HG03103 (cell line): ENCODE measurements around the gene TCF3.

Experiments
- ATAC-seq: cut with Tn5 transposase; IDR thresholded peaks from one replicate; pipeline ENCODE4 v1.9.1; 2021; ENCODE audit warnings: low read depth; ENCODE audit not compliant: unreplicated experiment

Gene TCF3

DNA sequence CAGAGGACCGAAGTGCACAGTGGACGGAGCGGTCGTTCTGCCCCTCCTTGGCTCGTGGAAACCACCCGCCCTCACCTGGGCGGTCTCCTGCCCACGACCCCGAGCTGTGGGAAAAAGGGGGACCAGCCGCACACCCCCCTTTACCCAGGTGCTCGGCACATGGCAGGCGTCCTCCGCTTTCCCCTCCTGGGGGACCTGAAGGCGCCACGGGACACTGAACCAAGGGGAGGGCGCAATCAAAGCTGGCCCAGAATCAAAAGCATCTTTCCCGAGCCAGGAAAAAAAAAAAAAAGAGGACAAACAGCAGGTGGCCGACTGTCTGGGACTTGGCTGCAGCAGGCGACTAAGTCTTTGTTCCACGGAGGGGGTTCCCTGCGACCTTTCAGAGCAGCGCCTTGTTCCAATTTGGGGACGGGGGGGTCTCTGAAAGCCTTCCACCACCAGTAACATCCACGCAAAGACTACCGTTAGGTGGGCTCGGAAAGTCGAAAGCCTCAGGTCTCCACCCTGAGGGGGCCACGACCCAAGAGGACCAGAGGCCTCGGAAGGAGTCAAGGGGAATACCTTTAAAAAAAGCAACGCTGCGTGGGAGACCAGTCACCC is 60.9 kb downstream of the TCF3 start:
- no peak for ATAC-seq

DNA sequence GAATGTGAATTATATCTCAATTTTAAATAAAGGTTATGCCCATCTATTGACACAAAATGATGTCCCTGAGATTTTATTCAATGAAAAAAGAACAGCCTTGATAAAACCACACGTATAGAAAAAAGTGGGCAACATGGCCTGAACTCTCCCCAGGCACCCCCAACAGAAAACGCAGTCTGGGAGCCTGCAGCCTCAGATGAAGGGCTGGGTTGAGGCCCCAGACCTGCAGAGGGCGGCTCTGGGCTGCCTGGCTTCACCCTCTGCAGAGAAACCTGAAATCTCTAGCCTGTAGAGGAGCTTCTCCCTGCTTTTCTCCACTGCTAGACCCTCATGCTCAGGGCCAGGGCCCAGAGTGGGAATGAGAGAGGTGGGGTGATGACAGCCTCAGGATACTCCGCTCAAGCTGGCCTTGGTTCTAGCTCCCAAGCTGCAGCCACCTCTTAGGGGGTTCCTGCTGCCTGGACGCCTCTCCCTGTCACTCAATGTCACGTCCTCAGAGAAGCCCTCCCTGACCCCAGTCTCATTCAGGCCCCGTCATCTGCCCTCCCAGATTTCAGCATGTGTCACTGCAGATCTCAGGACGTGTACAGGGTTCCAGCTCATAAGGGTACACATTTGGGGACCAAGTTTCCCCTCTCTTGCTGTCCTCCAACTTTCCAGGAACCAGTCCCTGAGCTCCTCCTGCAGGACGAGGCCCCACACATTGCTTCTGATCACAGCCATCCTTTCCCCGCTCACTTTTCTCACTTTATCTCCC is 61.6 kb downstream of the TCF3 start:
- no peak for ATAC-seq

DNA sequence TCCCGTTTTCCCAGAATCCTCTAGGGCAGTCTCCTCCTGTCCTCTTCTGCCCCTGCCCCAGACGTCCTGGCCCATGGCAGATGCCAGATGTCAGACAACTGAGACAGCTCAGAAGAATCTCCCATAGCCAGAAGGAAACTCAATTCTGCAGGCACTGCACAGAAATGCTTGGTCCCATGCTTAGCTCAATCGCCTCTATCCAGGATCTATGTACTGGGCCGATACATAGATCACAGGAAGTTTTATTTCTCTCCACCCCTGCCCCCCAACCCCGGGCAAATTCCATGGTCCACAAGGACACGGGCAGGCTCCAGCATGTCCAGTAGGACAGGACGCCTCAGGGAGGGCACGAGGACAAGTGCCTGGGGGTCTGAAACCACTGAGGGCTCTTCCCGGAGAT is 64.5 kb downstream of the TCF3 start:
- ATAC-seq: no peak

DNA sequence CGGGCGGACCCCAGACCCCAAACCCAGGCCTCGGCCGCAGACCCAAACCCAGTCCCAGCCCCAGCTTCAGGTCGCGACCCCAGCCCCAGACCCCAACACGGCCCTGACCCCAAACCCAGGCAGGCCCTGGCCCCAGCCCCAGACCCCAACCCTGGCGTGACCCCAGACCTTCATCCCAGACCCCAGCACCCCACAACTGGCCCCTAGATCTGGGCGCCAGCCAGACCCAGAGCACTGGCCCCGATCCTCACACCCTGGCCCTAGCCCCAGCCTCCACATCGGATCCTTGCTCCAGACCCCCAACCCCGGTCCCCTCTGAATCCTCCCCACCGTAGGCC is 67.2 kb downstream of the TCF3 start:
- no peak for ATAC-seq

DNA sequence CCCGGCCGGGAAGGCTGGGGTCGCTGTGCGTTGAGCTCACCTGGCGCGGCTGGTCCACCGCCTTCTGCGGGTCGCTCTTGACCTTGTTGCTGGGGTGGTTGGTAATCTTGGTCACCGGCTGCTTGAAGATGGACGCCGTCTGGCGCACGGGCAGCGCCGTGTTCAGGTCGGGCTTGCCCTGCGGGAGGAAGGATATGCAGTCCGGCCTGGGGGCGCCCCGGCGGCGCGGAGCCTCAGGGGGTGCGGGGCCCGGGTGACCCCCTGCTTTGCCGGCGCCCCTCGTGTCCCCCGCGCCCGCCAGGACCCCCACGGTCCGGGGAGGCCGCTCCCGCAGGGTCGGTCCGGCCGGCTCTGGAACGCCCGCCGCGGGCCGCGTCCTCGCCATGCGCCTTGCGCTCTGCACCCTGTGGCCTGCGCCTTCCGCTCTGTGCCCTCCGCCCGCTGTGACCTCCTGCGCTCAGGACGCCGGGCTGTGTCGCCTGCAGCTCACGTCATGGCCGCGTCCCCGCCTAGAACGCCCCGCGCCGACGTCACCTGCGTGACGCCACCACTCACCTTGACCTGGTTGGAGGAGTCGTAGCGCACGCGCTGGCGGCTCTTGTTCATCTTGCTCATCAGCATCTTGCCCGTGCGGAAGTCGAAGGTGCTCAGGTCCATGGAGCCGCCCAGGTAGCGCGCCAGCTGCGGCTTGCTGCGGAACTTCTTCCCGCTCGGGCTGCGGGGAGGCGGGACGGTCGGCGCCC is 67.7 kb downstream of the TCF3 start:
- ATAC-seq: no peak

DNA sequence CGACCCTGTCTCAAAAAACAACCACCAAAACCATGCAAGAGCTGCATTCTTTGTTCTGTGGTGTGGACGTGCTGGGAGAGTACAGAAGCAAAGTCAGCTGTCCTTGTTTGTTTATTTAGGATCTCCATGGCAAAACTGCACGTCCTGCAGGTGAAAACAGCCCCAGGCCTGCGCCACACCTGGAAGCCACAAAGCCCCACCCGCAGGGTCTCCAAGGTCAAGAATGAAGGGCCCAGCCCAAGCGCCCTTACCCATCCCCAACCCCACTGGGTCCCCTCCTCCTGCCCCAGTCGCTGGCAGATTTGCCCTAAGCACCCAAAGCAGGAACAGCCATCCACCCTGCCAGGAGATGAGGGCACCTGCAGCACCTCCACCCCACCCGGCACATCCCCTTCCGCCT is 70.2 kb downstream of the TCF3 start:
- no peak for ATAC-seq

DNA sequence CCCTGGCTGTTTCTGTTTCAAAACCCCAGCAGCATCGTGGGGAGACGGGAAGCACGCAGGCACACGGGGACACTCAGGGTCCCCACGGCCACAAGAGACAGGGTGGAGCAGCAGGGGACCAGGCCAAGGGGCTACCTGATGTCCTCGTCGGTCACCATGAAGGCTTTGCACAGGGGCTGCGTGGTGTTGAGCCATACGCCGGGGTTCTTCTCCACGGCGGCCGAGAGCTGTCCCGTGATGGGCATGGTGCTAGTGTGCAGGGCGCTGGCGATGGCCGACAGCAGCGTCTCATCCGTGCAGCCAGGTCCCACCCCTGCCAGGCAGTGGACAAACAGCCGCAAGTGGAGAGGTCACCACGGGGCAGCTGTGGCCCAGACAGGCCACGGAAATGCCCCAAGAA is 71.5 kb downstream of the TCF3 start:
- ATAC-seq: no peak

DNA sequence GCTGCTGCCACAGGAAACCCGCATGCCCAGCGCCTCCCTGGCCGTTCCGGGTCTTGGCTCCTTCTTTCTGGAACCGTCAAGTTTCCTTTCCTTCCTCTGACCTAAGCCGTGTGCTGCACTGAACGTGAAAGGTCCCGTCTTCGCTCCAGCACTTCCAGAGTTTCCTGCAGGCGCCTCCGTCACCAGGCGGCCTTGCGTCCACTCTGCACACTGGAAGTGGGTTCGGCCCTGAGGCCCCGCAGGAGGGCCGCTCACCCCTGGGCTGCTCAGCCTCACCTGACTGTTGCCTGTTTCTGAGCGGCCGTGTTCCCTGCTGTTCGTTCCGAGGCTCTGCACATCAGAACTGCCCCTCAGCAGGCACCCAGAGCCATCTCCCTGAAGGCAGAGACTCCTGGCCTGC is 72.0 kb downstream of the TCF3 start:
- no peak for ATAC-seq

DNA sequence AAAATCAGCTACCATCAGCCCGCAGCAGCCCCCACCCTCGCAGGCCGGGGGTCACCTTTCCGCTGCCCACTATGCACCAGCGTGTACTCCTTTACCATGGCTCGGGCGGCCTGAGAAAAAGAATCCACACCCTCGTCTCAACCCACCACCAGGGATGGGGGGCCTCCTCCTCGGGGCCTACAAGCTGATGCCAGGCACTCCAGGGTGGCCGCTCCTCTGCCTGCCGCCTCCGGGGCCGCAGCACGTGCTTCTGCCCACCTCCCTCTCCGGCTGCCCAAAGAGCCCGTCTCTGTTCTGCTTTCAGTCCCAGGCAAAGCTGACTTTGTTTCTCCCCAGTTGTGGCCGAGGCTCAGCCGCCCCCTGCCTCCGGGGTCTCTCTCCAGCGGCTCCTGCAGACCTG is 73.2 kb downstream of the TCF3 start:
- ATAC-seq: no peak

DNA sequence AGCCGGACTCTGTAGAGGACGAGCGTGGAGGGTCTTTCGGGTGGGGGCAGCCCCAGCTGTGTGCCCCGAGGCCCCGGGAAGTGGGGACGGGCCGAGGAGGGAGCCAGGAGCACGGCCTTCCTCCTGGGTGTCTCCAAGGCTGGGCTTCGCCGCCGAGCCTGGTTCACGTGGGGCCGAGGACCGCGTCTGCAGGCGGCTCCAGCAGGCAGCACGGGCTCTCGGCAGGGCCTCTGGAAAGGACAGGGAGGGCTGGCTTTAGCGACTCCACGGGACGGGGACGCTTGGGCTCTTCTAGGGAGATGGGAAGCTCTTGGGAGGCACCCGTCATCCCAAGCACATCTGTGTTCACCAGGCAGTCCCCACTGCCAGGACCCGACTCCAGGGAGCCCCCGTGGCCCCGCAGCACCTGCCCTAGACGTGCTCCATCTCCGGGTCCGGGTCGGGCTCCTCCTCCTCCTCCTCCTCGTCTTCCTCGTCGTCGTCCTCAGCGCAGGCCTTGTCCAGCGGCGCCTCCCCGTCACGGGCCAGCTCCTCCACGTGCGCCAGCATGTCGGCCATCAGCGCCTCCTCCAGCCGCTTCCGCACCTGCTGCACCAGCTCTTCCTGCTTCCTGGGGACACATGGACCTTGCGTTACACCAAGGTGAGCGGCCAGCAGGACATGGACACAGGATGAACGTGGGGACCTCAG is 74.3 kb downstream of the TCF3 start:
- ATAC-seq: no peak

DNA sequence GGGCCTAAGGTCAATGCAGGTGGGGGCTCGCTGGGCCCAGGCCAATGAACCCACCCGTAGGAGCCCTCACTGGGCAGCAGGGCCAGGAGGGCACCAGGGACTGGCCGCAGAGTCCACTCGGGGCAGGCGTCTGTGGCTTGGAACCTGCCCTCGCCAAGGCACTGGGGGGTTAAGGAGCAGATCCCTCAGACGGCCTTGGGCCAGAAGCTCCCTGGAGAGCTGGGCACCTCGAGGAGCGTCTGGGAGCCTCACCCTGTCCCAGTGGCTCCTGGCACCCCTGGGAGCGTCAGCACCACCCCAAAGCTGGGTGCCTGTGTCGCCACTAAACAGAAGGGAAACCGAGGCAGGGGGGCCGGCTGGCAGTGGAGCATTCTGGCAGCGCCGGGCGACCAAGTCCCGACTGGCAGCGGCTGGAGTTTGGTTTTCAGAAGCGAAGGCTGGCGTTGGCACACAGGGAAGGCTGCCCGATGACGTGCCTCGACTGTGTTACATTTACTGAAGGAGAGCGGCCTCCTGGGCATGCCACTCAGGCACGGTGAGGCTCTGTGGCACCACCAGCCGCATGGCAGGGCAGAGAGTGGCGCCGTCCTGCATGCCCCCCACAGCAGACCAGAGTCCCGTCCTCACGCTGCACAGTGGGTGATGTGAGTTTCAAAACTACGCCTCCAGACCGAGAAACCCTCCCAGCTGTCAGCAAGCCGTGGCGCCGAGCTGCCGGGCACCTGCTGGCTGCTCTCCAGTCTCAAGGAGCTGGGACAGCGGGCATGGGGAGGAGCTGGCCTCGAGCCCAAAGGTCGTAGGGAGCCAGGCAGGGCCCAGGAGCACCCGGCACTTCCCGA is 75.1 kb downstream of the TCF3 start:
- no peak for ATAC-seq

DNA sequence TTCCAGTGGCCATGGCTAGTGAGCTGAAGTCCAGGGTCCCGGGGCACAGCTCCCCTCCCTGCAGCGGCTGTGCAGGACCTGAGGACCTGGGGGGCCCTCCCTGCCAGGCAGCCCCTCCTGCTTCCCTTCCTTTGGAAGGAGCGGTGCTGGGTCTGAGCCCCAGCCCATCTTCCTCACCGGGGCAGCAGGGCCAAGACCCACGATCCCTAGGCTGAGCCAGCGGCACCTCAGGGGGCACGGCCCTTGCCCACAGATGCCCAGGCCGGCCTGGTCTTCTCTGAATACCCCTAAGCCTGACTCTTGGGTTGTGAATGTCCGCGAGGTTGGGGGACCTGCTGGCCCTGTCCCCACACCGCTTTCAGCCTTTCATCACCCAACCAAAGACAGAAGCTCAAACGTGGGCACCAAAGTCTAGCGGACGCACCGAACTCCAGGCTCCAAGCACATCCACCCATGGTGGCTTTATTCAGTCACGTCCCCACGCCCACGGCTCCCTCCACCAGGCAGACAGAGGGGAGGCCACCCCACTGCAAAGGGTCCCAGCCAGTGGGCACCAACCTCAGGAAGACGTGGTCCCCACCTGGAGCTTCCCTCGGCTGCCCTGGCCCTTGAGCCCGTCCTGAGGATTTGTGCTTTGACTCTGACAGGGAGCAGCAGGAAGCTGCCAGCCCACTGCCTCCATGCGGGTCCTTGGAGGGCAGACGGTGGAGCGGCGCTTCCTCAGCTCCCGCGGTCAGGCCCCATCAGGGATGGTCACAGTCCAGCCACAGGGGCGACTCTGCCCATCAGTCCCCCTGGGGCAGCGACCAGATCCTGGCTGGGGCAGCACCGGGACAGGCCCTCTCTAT is 75.9 kb downstream of the TCF3 start:
- no peak for ATAC-seq

DNA sequence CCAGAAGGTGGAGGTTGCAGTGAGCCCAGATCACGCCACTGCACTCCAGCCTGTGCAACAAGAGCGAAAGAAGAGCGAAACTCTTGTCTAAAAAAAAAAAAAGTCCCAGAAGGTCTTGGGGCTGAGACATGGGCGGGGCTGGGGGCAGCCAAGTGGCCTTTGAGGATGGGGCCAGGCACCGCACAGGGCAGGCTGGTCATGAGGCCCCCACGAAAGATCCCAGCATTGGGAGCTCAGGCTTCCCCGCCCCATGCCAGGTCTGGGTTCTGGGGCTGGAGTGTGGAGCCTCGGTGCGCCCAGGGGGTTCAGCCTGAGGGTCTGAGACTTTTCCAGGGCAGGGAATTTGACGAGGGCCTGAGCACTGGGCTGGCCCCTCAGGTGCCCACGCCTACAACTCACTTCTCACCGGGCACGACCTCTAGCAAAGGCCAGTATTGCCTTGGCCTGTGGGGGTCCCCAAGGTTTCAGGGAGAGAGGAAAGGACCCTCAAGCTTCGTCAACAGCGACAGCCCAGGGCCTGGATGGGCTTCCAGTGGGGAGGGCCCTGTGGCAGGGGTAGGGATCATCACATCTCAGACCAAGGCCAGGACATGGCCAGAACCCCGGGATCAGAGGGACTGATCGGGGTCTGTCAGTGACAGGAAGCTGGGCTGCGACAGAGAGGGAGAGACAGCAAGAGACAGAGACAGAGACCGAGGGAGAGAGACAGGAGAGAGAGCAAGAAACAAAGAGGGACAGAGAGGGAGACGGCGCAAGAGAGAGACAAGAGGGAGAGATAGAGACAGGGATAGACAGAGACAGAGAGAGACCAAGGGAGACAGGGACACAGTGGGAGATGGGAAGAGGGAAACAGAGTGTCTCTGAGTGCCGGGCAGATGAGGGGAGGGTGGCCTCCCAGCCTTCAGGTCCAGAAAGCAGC is 76.8 kb downstream of the TCF3 start:
- ATAC-seq: no peak

DNA sequence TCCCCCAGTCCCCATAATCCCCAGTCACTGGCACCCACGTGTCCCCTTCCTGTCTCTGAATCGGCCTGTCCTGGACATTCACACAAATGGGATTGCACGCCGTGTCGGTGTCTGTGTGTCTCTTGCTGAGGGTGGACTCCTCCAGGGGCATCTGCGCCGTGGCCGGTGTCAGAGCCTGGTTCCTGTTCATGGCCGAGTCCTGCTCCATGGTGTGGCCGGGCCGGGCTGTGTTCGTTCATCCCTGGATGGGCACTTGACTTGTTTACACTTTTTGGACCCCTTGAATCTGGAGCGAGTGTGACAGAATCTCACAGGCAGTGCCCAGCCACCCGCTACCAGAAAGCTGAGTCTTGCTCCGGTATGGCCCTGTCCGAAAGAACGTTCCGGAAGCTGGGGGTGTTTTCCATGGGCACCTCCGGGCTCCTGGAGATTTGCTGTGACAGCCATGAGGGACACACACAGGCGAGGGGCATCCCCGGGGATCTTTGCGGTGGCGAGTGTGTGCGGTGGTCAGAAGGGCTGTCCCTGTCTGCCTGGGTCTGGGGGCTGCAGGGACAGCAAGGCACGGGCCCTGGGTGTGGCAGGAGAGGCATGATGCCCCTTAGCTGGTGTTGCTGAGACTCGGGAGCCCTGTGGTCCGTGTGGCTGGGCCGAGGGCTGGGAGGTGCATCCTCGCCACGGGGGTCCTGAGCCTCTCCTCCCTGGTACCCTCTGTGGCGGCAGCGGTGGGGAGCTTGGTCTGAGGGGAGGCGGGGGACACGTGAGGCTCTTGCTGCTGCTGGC is 77.9 kb downstream of the TCF3 start:
- ATAC-seq: no peak

DNA sequence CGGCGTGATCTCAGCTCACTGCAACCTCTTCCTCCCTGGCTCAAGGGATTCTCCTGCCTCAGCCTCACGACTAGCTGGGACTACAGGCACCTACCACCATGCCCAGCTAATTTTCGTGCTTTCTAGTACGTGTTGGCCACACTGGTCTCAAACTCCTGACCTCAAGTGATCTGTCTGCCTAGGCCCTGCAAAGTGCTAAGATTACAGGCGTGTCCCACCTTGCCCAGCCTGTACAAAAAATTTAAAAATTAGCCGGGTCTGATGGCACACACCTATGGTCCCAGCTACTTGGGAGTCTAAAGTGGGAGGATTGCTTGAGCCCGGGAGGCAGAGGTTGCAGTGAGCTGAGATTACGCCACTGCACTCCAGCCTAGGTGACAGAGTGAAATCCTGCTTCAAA is 79.6 kb downstream of the TCF3 start:
- ATAC-seq: no peak

DNA sequence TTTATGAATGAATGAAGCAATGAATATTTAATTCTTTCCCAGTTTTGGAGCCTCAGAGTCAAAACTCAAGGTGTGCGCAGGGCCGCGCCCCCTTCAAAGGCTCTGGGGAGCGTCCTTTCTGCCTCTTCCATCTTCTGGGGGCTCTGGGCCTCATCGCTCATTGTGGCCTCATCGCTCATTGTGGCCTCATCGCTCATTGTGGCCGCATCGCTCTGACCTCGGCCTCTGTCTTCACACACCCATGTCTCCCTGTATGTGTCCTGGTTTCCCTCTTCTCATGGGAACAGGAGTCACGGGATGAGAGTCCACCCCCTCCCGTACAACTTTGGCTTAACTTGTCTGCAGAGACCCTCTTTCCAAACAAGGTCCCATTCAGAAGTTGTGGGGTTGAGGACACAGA is 81.1 kb downstream of the TCF3 start:
- no peak for ATAC-seq

DNA sequence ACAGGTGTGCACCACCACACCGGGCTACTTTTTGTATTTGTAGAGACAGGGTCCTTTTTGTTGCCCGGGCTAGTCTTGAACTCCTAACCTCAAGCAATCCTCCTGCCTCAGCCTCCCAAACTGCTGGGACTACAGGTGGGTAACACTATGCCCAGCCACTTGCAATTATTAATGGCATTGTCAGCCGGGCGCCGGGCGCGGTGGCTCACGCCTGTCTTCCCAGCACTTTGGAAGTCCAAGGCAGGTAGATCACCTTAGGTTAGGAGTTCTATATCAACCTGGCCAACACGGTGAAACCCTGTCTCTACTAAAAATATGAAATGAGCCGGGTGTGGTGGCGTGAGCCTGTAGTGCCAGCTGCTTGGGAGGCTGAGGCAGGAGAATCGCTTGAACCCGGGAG is 81.6 kb downstream of the TCF3 start:
- no peak for ATAC-seq

DNA sequence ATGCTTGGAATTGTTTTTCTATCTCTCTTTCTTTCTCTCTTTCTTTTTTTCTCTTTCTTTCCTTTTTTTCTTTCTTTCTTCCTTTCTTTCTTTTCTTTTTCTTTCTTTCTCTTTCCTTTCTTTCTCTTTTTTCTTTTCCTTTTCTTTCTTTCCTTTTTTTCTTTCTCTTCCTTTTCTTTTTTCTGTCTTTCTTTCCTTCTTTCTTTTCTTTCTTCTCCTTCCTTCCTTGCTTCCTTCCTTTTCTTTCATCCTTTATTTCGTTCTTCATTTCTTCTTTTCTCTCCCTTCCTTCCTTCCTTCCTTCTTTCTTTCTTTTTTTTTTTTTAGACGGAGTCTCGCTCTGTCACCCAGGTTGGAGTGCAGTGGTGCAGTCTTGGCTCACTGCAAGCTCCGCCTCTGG is 82.4 kb downstream of the TCF3 start:
- no peak for ATAC-seq
